ENCODE measurements around the gene RANBP17.

RANBP17 gene

GRCh38 chr5:171300358-171300757, 438.5 kb downstream of the RANBP17 start:
- no peak for DNase-seq (ENCODE audit: low read depth)

- no peak for DNase-seq (ENCODE audit: low read depth)
Measured at GRCh38 chr5:171306166-171306565, 444.3 kb downstream of the RANBP17 start.

DNA sequence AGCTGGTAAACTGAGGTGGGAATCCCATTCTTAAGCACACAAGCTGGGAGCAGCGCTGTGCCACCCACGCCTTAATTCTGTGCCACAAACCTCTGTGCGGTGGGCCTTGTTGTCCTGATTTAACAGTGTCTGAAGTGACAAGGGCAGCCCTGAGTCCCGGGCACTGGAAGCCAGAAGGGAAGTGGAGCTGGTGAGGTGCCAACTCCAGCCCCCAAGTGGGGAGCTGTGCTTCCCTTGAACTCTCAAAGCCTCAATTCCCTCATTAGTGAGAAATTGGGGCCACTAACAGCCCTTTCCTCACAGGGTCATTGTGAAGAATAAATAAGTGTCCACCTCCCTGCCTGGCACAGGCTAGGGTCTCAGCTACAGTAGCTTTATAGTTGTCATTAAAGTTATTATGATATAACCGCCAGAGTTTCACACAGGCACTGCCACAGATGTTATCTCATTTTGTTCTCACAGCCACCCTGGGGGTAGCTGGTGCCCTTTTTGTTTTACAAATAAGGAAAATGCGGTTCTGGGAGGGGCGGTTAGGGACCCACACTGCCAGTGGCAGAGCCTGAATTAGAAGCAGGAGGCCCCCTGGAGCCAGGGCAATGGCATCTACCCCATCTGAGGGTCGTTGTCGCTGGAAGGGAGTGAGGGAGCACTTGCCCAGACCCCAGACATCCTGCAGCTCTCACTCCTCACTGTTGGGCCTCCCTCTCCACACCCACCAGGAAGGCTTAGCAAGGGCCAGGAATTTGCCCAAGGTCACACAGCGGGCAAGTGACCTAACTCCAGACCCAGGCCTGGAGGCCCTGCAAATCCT, 445.2 kb downstream of the RANBP17 start:
- no peak for DNase-seq (ENCODE audit: low read depth)

DNA sequence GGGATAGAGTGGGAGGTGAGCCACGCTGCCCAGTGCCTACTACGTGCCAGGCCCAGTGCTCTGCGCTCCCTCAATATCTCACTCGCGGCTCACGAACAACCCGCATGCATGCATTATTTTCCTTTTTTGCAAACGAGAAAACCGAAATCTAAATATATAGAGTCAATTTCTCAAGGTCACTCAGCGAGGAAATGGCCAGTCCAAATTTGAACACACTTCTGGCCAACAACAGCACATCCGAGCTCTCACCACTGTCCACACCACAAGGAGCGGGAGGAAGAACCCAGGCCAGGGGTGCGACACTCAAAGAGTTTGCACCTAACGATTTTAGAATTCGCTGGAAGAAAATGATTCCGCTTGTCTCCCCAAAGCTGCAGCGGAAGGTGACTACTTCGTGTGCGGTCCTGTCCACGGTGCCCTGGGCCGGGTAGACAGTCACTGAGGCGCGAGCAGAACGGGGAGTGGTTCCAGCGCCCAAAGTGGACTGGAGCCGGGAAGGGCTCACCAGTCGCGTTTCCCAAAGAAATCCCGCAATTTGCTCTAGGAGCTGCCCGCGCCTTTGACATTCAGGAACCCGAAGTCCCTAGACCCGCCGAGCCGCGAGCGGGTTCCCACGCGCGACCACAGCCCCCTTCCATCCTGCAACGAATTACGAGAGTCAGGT, 446.1 kb downstream of the RANBP17 start:
- DNase-seq (ENCODE audit: low read depth): no peak

DNA sequence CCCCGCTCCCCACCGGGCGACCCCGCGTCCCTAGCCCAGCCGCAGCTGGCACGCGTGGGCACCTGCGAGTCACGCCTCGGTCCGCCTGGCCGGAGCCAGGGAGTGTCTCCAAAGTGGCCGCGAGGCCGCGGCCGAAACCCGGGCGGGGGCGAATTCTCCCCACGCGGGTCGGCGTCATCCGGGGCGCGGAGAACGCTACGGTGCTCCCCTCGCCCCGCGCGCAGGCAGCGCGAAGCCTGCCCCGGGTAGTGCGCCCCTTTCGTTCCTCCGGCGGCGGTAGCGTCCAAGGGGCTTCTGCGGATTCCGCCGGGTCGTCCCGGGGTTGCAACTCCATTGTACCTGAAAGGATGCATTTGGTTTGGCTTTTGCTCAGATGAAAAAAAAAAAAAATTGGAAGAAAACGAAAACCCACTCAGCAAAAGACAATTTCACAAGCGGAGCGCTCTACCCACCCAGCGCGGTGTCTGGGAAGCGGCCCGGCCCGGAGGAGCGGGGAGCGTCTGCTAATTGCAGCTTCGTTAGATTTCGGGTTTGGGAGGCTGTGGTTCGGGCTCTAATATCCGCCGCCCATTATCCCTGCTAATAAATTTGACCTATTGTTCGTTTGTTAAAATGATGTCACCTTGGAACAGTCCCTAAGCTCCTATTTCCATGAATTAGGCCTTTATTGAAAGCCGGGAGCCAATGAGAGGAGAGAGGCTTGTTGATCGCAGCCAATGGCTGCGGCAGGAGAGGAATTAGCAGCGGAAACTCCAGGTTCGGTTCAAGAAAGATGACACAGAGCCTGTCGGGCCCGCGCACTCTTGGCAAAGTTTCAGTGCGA, 446.8 kb downstream of the RANBP17 start, which contains the start of gene TLX3:
Gene TLX3 (plus strand): TSS at position 796 of the 823 bp plus-strand sequence. CDS start 118 bp downstream, outside the sequence.
- no peak for DNase-seq (ENCODE audit: low read depth)

- no peak for DNase-seq (ENCODE audit: low read depth)
Measured at GRCh38 chr5:171309276-171310211, 447.7 kb downstream of the RANBP17 start.

GRCh38 chr5:171310212-171310818, 448.5 kb downstream of the RANBP17 start:
- DNase-seq (ENCODE audit: low read depth): no peak

GRCh38 chr5:171310819-171311321, 449.1 kb downstream of the RANBP17 start:
- no peak for DNase-seq (ENCODE audit: low read depth)

GRCh38 chr5:171311322-171312077, 449.7 kb downstream of the RANBP17 start:
- DNase-seq (ENCODE audit: low read depth): no peak

GRCh38 chr5:171312129-171312974, 450.5 kb downstream of the RANBP17 start:
- DNase-seq (ENCODE audit: low read depth): no peak

DNA sequence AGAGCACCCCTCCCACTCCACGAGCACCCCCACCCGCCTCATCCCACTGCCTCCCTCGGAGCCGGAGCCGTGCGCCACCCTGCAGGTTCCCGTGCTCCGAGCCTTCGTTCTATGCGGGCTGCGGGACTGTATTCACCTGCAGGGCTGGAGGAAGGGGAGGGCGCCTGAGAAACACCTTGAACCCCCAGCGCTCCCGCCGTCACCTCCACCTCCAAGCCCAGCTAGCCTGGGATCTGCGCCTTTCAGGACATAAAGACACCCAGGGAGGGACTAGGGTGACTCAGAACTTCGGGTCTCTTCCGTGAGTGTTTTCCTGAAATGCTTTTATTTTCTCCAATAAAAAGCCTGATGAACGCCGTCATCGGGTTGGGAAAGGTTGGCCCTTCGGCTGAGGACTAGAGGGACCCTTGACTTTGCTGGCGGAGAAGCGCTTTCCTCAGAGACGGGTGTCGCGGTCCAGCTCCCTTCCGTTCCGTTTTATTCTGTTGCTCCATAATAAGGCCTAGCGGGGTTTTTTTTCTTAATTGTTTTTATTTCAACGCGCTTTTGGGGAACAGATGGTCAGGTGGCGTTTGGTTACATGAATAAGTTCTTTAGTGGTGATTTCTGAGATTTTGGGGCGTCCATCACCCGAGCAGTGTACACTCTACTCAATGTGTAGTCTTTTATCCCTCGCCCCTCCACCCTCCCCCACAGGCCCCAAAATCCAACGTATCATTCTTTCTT, 451.8 kb downstream of the RANBP17 start:
- DNase-seq (ENCODE audit: low read depth): no peak

DNA sequence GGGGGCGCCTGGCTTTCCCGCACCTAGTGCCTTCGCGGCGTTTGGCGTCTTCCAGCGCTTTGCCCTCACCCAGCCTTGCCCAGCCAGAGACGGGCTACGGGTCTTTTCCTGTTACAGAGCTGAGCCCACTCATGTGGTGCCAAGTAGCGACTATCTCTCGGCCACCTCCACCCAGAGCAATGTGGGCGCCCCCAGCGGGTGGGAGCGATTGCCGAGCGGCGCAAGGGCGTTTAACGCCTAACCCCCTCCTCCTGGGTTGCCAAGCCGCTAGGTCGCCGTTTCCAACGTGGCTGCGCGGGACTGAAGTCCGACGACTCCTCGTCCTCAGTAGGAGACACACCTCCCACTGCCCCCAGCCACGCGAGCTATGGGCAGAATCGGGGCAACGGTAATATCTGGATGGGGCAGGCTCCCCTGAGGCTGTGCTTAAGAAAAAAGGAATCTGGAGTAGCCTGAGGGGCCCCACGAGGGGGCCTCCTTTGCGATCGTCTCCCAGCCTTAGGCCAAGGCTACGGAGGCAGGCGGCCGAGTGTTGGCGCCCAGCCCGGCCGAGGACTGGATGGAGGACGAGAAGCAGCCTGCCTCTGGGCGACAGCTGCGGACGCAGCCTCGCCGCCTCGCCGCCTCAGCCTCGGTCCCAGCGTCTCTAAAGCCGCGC, 453.0 kb downstream of the RANBP17 start:
- no peak for DNase-seq (ENCODE audit: low read depth)

GRCh38 chr5:171315386-171315891, 453.6 kb downstream of the RANBP17 start:
- DNase-seq (ENCODE audit: low read depth): no peak

DNA sequence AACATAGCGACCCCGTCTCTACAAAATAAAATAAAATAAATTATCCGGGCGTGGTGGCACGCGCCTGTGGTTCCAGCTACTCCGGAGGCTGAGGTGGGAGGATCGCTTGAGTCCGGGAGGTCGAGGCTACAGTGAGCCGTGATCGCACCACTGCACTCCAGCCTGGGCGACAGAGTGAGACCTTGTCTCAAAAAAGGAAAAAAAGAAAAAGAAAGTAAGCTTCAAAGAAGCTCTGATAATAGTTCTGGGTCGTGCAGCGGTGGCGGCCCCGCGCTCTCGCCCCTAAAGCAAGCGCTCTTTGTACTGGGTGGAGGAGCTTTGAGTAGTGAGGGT, 454.1 kb downstream of the RANBP17 start:
- no peak for DNase-seq (ENCODE audit: low read depth)

DNA sequence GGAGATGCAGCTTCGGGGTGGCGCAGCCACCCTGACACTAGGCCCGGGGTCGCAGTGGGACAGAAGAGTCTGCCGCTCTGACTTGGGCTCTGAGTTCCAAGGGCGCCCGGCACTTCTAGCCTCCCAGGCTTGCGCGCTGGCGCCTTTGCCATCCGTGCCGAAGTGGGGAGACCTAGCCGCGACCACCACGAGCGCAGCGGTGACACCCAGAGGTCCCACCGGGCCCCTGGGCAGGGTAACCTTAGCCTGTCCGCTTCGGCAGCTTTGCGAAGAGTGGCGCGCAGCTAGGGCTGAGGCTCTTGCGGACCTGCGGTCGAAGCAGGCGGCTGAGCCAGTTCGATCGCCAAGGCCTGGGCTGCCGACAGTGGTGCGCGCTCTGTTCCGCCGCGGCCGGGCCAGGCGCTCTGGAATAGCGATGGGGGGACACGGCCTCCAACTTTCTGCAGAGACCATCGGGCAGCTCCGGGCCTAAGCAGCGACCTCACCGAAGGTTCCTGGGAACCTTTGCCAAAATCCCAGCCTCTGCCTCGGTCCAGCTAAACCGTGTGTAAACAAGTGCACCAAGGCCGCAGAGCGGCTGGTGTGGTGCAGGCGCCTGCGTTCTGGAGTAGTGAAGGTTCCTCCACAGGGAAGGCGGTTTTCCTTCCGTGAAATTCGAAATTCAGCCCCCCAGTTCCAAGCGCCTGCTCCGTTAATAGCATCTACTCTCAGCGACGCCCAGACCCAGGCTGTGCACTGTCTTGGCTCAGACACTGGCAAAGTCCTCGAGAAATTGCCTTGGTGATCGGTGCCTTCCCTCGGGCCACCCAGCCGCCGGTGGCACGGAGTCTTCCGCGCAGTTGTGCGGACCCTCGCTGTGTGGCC, 454.7 kb downstream of the RANBP17 start:
- DNase-seq (ENCODE audit: low read depth): no peak

- DNase-seq (ENCODE audit: low read depth): no peak
Measured at GRCh38 chr5:171317230-171317629, 455.4 kb downstream of the RANBP17 start.

DNA sequence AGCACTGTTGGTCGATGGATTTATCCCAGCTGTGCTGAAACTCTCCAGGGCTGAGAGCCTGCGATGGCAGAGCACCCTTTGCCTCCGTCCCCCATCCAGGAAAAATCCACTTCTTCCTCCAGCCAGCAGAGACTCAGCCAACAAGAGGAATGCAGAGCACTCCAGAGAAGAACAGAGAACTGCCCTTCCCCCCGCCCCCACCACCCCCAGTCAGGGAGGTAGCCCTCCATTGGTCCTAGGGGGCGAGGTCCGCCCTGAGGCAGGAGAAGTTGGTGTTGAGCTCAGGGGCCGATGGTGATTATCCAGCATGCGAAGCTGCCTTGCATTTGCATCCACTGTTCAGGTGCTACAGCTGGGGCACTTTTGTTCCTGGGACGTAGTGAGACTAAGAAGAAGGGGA, 456.2 kb downstream of the RANBP17 start:
- DNase-seq (ENCODE audit: low read depth): no peak

All from GM04504 (cell line).